ENCODE results near the gene IRAK2.

The IRAK2 gene

GRCh38 chr3:10228248-10228950 is 63.7 kb downstream of the IRAK2 start:
- no peak for DNase-seq

DNA sequence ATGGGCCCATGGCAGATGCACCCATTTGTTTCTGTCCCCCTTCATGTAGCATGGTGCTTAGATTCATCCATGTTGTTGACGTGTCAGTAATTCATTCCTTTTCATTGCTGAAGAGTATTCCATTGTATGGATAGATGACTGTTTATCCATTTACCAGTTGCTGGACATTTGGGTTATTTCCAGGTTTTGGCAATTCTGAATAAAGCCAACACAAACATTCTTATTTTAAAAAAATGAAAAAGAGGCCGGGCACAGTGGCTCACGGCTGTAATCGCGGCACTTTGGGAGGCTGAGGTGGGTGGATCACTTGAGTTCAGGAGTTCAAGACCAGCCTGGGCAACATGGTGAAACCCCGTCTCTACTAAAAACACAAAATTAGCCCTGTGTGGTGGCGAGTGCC is 64.9 kb downstream of the IRAK2 start:
- DNase-seq, result no peak

GRCh38 chr3:10232137-10232536 is 67.4 kb downstream of the IRAK2 start:
- DNase-seq, result no peak

- DNase-seq, result no peak
Observed at GRCh38 chr3:10233988-10234387, 69.3 kb downstream of the IRAK2 start.

DNA sequence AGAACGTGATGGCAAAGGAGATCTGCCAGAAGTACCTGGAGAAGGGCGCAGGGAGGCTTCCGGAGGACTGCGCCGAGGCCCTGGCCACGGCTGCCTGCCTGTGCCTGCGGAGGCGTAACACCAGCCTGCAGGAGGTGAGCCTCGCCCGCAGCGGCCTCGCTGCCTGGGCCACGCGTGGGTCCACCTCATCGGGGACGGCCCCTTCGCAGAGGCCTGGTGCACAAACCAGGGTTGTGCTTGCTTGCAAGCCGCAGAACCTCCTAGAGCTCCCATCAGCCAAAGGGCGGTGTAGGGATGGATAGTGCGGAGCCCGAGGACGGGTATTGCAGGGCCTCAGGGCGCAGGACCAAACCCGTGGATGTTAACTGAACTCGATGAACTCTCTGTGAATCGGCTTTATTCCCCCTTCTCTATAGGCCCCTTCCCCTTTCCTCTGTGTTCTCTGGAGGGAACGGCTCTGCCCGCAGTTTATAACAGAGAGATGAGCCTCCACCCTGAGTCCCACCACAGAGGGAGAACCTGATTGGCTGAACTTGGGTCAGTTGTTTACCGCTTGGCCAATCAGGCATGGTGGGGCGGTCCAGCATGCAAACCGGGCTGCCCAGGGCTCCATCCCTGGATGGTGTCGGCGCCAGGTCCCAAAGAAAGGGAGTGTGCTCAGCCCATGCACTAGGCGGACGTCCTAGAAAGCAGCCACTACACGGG is 70.0 kb downstream of the IRAK2 start:
- DNase-seq, result no peak

GRCh38 chr3:10235551-10235950 is 70.8 kb downstream of the IRAK2 start:
- no peak for DNase-seq

DNA sequence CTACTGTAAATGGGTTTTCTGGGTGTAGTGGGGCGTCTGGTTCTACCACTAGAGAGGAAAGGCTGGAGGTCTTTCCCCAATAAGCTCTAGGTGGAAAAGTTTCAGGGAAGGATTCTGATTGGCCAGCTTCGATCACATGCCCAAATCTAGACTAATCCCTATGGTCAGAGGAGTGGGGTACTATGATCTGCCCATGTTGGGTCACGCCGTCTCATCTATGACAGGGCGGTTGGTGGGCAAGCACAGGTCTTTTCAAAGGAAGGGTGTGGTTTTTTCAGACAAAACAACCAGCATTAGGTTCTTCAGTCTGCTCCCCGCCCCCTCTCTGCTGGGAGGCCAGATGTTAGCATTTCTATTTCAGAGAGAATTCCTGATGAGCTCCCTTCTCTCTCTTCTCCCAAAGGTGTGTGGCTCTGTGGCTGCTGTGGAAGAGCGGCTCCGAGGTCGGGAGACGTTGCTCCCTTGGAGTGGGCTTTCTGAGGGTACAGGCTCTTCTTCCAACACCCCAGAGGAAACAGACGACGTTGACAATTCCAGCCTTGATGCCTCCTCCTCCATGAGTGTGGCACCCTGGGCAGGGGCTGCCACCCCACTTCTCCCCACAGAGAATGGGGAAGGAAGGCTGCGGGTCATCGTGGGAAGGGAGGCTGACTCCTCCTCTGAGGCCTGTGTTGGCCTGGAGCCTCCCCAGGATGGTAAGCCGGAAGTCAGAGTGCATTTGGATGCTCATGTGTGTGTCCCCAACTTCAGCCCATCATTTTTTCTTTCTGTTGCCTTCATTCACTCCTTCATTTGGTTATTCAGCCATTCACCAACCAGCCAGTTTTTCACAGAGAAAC is 73.8 kb downstream of the IRAK2 start:
- no peak for DNase-seq

DNA sequence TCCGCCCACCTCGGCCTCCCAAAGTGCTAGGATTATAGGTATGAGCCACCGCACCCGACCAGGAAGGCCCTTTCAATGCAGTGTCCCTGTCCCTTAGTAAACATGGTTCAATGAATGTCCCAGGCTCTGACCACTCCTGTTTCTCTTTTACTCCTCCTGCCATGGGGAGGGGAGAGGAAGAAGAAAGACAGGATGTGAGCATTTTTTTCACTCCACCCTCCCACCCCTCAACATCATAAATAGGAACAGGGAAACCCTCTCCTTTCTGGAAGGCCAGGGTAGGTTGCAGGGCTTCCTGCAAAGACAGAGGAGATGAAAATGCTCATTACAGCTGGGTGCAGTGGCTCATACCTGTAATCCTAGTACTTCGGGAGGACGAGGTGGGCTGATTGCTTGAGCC is 76.1 kb downstream of the IRAK2 start:
- DNase-seq, result no peak

GRCh38 chr3:10242182-10243065 is 77.7 kb downstream of the IRAK2 start:
- no peak for DNase-seq

GRCh38 chr3:10244009-10244408 is 79.3 kb downstream of the IRAK2 start:
- DNase-seq, result no peak

GRCh38 chr3:10245081-10245712 is 80.5 kb downstream of the IRAK2 start:
- no peak for DNase-seq

DNA sequence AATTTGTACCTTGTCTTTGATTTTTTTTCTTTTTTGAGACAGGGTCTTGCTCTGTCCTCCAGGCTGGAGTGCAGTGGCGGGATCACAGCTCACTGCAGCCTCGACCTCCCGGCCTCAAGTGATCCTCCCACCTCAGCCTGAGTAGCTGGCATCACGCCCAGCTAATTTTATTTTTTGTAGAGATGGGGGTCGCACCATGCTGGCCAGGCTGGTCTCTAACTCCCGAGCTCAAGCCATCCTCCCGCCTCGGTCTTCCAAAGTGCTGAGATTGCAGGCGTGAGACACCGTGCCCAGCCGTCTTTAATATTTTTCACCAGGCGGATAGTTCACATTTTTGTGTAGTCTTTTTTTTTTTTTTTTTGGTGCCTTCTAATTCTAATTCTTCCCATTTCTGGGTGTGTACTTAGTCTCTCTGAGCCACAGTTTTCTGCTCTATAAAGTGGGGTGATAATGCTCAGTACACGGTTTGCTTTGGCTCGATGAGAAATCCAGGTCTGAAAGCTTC is 83.0 kb downstream of the IRAK2 start:
- DNase-seq, result no peak

GRCh38 chr3:10248184-10248983 is 83.7 kb downstream of the IRAK2 start, which contains the start of gene TATDN2:
Gene TATDN2, plus strand, starts transcription at chr3:10248459. Its CDS starts 742 bp downstream, at chr3:10249201.
- peak; percentile 93 for DNase-seq

GRCh38 chr3:10248984-10249748 is 84.4 kb downstream of the IRAK2 start:
- DNase-seq, result no peak

GRCh38 chr3:10249833-10250232 is 85.1 kb downstream of the IRAK2 start:
- no peak for DNase-seq

- DNase-seq, result no peak
Observed at GRCh38 chr3:10251006-10251405, 86.3 kb downstream of the IRAK2 start.

GRCh38 chr3:10253731-10254130 is 89.0 kb downstream of the IRAK2 start:
- no peak for DNase-seq

GRCh38 chr3:10255835-10256234 is 91.1 kb downstream of the IRAK2 start:
- DNase-seq, result no peak

- DNase-seq, result no peak
Observed at GRCh38 chr3:10259036-10259435, 94.3 kb downstream of the IRAK2 start.

DNA sequence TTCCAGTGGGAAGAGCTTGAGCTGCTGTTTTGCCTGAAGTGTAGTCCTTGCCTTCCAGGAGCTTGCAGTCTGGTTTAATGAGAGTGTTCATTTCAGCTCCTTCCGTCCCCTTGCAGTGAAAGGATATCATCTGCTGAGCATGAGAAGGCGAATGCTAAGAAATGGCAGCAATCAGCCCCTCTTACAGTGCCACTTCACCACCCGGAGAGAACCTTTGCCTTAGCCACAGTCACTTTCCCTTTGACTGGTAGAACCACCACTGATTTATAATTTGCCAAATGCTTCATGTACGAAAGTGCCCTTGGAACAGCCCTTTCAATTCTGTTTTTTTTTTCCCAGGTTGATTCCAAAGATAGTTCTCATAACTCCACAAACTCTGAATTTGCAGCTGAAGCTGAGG is 95.1 kb downstream of the IRAK2 start:
- DNase-seq, result no peak

All from NCI-H1092 (cell line).